ENCODE results near the gene UBAP2L.

UBAP2L gene

DNA sequence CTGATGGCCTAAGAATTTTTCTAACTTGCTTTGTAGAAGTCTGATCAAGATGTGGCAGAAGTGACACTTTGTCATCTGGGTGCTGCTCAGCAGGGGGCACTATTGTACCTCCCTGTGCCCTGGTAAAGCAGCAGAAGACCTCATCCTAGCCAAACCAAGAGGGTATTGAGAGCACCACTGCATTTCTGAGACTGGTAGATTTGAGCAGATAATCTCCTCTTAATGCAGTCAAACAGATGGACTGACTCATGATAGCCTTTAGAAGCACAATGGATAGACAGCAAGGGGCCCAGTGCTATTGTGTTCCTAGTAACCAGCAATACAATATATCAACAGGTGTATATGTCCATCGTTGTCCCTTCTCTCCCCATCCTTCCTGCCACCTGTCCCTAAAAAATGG, 34.6 kb upstream of the UBAP2L start:
- Histone ChIP-seq H3K79me2 (ENCODE audit: control insufficient read depth, insufficient read depth, low read length, poor library complexity) (peaks cover 12% of the 10 kb centered on the region), H4K12ac (ENCODE audit: low read depth, low read length) (no peak overlapping the region), H3K4me2 (ENCODE audit: low read length) (no peak overlapping the region), H3K27ac (ENCODE audit: low read depth, low read length) (no peak overlapping the region), H3K4me1 (ENCODE audit: control insufficient read depth in 1 of 2, insufficient read depth in 2 of 2, low read length in 2 of 2) (peaks cover 0 to 3% of the 10 kb centered on the region in 2 experiments), H3K4me3 (ENCODE audit: low read depth, low read length) (no peak overlapping the region), H2AK5ac (ENCODE audit: low read length) (no peak overlapping the region), H2BK120ac (ENCODE audit: insufficient read depth, low read length, poor library complexity) (no peak overlapping the region), H2AFZ (ENCODE audit: insufficient read depth, low read length, poor library complexity) (no peak overlapping the region), H3K36me3 (ENCODE audit: control insufficient read depth in 1 of 2, insufficient read depth in 2 of 2, low read length in 2 of 2) (no peaks in the 10 kb centered on the region), H2BK12ac (ENCODE audit: low read length) (no peak overlapping the region), H3K9ac (ENCODE audit: low read length) (no peak overlapping the region), H3K79me1 (ENCODE audit: low read length) (peaks cover 15% of the 10 kb centered on the region), H3K27me3 (ENCODE audit: insufficient read depth, low read length) (no peaks in the 10 kb centered on the region), H4K91ac (ENCODE audit: low read depth, low read length) (no peak overlapping the region), H3K23ac (ENCODE audit: low read length) (no peak overlapping the region), H2BK5ac (ENCODE audit: low read depth, low read length, poor library complexity) (no peak overlapping the region), H4K8ac (ENCODE audit: low read depth, low read length) (no peak overlapping the region), H3K9me3 (ENCODE audit: insufficient read depth, low read depth, low read length) (no peaks in the 10 kb centered on the region), H3K4ac (ENCODE audit: low read depth, low read length) (no peak overlapping the region), H3K18ac (ENCODE audit: low read length) (no peak overlapping the region), H3K14ac (ENCODE audit: low read length) (no peak overlapping the region)
- DNase-seq: peak in 1 of 2 donors; percentile 54
- no CpG with 5 or more reads among the region's 1 CpG for WGBS (ENCODE audit: extremely low coverage, insufficient coverage, insufficient read length)

DNA sequence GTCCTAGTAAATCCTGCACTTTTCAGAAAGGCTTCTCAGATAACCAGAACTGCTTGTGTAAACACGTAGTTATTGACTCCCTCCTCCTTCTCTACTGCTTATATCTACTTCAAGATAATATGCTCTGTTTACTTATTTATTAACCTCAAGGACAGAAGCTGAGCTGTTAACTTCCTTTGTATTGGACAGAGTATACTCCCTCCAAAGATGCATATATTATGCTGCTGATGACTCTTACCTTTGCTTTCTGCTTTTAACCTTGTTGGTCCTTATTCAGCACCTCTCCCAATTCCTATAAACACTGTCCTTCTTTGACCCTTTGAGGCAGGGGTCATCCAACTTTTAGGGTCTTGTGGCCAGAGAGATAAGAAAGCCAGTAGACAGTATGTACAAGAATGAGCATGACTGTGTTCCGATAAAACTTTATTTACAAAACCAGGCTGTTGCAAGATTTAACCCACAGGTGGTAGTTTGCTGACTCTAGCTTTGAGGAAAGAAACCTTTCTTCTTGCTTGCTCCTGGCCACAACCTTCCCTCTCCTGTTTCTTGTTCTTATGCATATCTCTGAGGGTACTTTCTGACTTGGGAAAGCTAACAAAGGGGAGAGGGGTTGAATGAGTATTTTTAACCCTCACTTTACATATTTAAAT, 33.8 kb upstream of the UBAP2L start:
- Histone ChIP-seq H3K4ac (ENCODE audit: low read depth, low read length) (no peak overlapping the region), H4K91ac (ENCODE audit: low read depth, low read length) (no peak overlapping the region), H4K8ac (ENCODE audit: low read depth, low read length) (no peak overlapping the region), H3K4me3 (ENCODE audit: low read depth, low read length) (no peak overlapping the region), H4K12ac (ENCODE audit: low read depth, low read length) (no peak overlapping the region), H3K4me2 (ENCODE audit: low read length) (no peak overlapping the region), H3K18ac (ENCODE audit: low read length) (no peak overlapping the region), H2BK12ac (ENCODE audit: low read length) (no peak overlapping the region), H3K79me1 (ENCODE audit: low read length) (peaks cover 14% of the 10 kb centered on the region), H2AK5ac (ENCODE audit: low read length) (no peak overlapping the region), H3K4me1 (ENCODE audit: control insufficient read depth in 1 of 2, insufficient read depth in 2 of 2, low read length in 2 of 2) (peaks cover 0 to 3% of the 10 kb centered on the region in 2 experiments), H3K27ac (ENCODE audit: low read depth, low read length) (no peak overlapping the region), H2BK120ac (ENCODE audit: insufficient read depth, low read length, poor library complexity) (no peak overlapping the region), H2BK5ac (ENCODE audit: low read depth, low read length, poor library complexity) (no peak overlapping the region), H3K14ac (ENCODE audit: low read length) (no peak overlapping the region), H3K36me3 (ENCODE audit: control insufficient read depth in 1 of 2, insufficient read depth in 2 of 2, low read length in 2 of 2) (no peaks in the 10 kb centered on the region), H3K23ac (ENCODE audit: low read length) (no peak overlapping the region), H2AFZ (ENCODE audit: insufficient read depth, low read length, poor library complexity) (no peak overlapping the region), H3K9ac (ENCODE audit: low read length) (no peak overlapping the region), H3K27me3 (ENCODE audit: insufficient read depth, low read length) (no peaks in the 10 kb centered on the region), H3K79me2 (ENCODE audit: control insufficient read depth, insufficient read depth, low read length, poor library complexity) (peaks cover 9% of the 10 kb centered on the region), H3K9me3 (ENCODE audit: insufficient read depth, low read depth, low read length) (no peaks in the 10 kb centered on the region)
- WGBS (ENCODE audit: extremely low coverage, insufficient coverage, insufficient read length): no CpG with 5 or more reads among the region's 2 CpGs
- no peak for DNase-seq

DNA sequence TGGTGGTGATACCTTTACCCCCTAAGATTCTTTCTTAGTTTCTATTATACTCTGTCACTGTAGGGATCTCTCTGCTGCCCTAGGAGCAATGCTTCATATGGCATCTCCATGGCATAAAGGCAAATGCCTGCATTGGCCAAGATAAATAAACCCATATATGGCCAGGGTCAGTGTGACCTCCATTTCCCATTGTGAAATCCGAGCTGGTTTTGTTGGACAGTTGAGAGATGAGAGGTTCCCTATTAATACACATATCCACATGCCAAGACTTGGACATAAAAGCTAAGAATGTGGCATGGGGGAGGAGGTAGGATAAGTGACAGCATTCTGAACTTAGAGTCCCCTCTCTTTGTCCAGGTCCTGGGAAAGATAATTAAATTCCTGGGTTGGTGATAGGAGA, 30.2 kb upstream of the UBAP2L start:
- Histone ChIP-seq H3K4me2 (ENCODE audit: low read length) (no peak overlapping the region), H3K14ac (ENCODE audit: low read length) (no peak overlapping the region), H3K4me1 (ENCODE audit: control insufficient read depth in 1 of 2, insufficient read depth in 2 of 2, low read length in 2 of 2) (no peaks in the 10 kb centered on the region), H2BK5ac (ENCODE audit: low read depth, low read length, poor library complexity) (no peak overlapping the region), H2AFZ (ENCODE audit: insufficient read depth, low read length, poor library complexity) (no peak overlapping the region), H3K9me3 (ENCODE audit: insufficient read depth, low read depth, low read length) (no peaks in the 10 kb centered on the region), H2AK5ac (ENCODE audit: low read length) (no peak overlapping the region), H3K79me2 (ENCODE audit: control insufficient read depth, insufficient read depth, low read length, poor library complexity) (no peaks in the 10 kb centered on the region), H3K4me3 (ENCODE audit: low read depth, low read length) (no peak overlapping the region), H3K4ac (ENCODE audit: low read depth, low read length) (no peak overlapping the region), H3K79me1 (ENCODE audit: low read length) (no peaks in the 10 kb centered on the region), H3K36me3 (ENCODE audit: control insufficient read depth in 1 of 2, insufficient read depth in 2 of 2, low read length in 2 of 2) (no peaks in the 10 kb centered on the region), H3K18ac (ENCODE audit: low read length) (no peak overlapping the region), H3K23ac (ENCODE audit: low read length) (no peak overlapping the region), H4K8ac (ENCODE audit: low read depth, low read length) (no peak overlapping the region), H2BK120ac (ENCODE audit: insufficient read depth, low read length, poor library complexity) (no peak overlapping the region), H3K27me3 (ENCODE audit: insufficient read depth, low read length) (no peaks in the 10 kb centered on the region), H4K12ac (ENCODE audit: low read depth, low read length) (no peak overlapping the region), H4K91ac (ENCODE audit: low read depth, low read length) (no peak overlapping the region), H3K27ac (ENCODE audit: low read depth, low read length) (no peak overlapping the region), H3K9ac (ENCODE audit: low read length) (no peak overlapping the region), H2BK12ac (ENCODE audit: low read length) (no peak overlapping the region)
- no CpG with 5 or more reads among the region's 1 CpG for WGBS (ENCODE audit: extremely low coverage, insufficient coverage, insufficient read length)
- no peak for DNase-seq

DNA sequence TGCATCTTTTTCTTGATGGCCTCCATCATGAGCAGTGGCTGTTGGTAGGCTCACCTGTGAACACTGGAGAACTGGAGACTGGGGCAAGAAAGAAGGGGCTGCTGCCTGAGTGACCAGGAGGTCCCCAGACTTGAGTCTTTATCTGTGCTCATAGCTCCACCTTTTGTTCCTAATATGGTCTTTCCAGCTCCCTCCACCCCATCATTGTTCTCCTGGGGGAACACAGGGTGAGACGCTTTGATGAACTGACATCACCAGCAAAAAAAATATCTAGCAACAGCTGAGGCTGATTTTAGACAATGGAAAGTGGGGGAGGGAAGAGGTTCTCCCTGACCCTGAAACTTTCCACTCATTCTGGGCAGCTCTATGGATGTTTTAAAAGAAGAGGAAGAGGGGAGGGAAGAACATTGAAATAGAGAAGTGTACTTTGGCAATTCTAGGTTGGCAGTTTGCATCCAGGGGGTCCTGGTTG, 28.7 kb upstream of the UBAP2L start, which contains the start of gene TPM3:
Gene TPM3, minus strand, starts transcription at position 111 of the 472 bp plus-strand sequence. Its CDS starts 82 bp downstream, at position 29.
- H3K36me3 ChIP-seq (ENCODE audit: control insufficient read depth in 1 of 2, insufficient read depth in 2 of 2, low read length in 2 of 2): no peaks in the 10 kb centered on the region
- WGBS (ENCODE audit: extremely low coverage, insufficient coverage, insufficient read length): no CpG with 5 or more reads among the region's 1 CpG

More for the DNA sequence above, 28.7 kb upstream of the UBAP2L start, which contains the start of gene TPM3:
- Histone ChIP-seq H3K4me2 (ENCODE audit: low read length) (no peak within 1 kb of the TSS), H3K4me1 (ENCODE audit: control insufficient read depth in 1 of 2, insufficient read depth in 2 of 2, low read length in 2 of 2) (peaks cover 0 to 2% of the 10 kb centered on the region in 2 experiments), H3K18ac (ENCODE audit: low read length) (no peak within 1 kb of the TSS), H4K12ac (ENCODE audit: low read depth, low read length) (no peak within 1 kb of the TSS), H3K9me3 (ENCODE audit: insufficient read depth, low read depth, low read length) (no peaks in the 10 kb centered on the region), H3K79me2 (ENCODE audit: control insufficient read depth, insufficient read depth, low read length, poor library complexity) (no peaks in the 10 kb centered on the region), H2BK120ac (ENCODE audit: insufficient read depth, low read length, poor library complexity) (no peak within 1 kb of the TSS), H3K27me3 (ENCODE audit: insufficient read depth, low read length) (no peaks in the 10 kb centered on the region), H3K79me1 (ENCODE audit: low read length) (no peaks in the 10 kb centered on the region), H3K23ac (ENCODE audit: low read length) (no peak within 1 kb of the TSS), H4K8ac (ENCODE audit: low read depth, low read length) (no peak within 1 kb of the TSS), H3K27ac (ENCODE audit: low read depth, low read length) (no peak within 1 kb of the TSS), H3K4me3 (ENCODE audit: low read depth, low read length) (no peak within 1 kb of the TSS), H2AFZ (ENCODE audit: insufficient read depth, low read length, poor library complexity) (no peak within 1 kb of the TSS), H3K9ac (ENCODE audit: low read length) (no peak within 1 kb of the TSS), H4K91ac (ENCODE audit: low read depth, low read length) (no peak within 1 kb of the TSS), H2BK12ac (ENCODE audit: low read length) (no peak within 1 kb of the TSS), H3K14ac (ENCODE audit: low read length) (no peak within 1 kb of the TSS), H3K4ac (ENCODE audit: low read depth, low read length) (no peak within 1 kb of the TSS), H2AK5ac (ENCODE audit: low read length) (no peak within 1 kb of the TSS), H2BK5ac (ENCODE audit: low read depth, low read length, poor library complexity) (no peak within 1 kb of the TSS)
- DNase-seq: no peak
